K562 (cell line): ENCODE data around the gene CSMD2. TPM values are rescaled to one million over a fixed set of nuclear protein-coding genes. Genes with fewer than 3 reads are reported as not detected.

Source experiments
- ATAC-seq: fragments of 200-7000 bp; cut with Tn5 transposase; 3 replicates; pipeline ENCODE4 v1.9.1; 2020; ENCODE audit warnings: moderate library complexity
- BruUV-seq: library from RNA; stranded (reverse); fragments of 400-500 nt; replicated peaks from 2 replicates; lab custom pipeline; 2021; lab: Mats Ljungman, UMichigan
- CTCF ChIA-PET: fragments of 300-600 bp; formaldehyde crosslinking; extraction: SDS; loops from one replicate; lab custom pipeline; 2021; ENCODE audit warnings: low intra/inter-chr PET ratio; lab: Yijun Ruan, JAX
- POLR2A ChIA-PET: fragments of 300-600, 350-650 bp; sonication (Branson Sonifier 250); formaldehyde crosslinking; extraction: SDS; loops from one replicate; lab custom pipeline; 2021; ENCODE audit warnings: antibody characterized with exemption, inconsistent platforms; lab: Yijun Ruan, JAX
- DNase-seq, 4 experiments: peaks; one replicate each; pipeline versions ENCODE4 v3.0.0 to v3.0.0-alpha.2; 2011 to 2018; ENCODE audit warnings: low spot score in 3 of 4, mixed read lengths in 3 of 4; ENCODE audit errors: extremely low read depth in 1 of 4
- FAIRE-seq: peaks from 2 replicates; lab custom pipeline; 2011; peaks lifted over from hg19 to GRCh38; lab: Jason Lieb, UNC
- H2AFZ ChIP-seq: 2 replicates; pipeline ENCODE4 v1.6.0; 2011; ENCODE audit warnings: low read depth, low read length, control low read depth, inconsistent platforms
- H3K27ac ChIP-seq: fragments of 200-600 bp; 3 replicates; pipeline ENCODE4 v1.8.0; 2011; ENCODE audit warnings: low read depth, mild to moderate bottlenecking, control low read depth, inconsistent platforms, low read length, moderate library complexity, mixed read lengths; ENCODE audit errors: extremely low read depth
- H3K27me3 ChIP-seq, 2 experiments: fragments of 300-600 bp in 1 of 2; 2 replicates in 1 of 2; 3 replicates in 1 of 2; pipeline versions ENCODE4 v1.6.0 to v1.8.0; 2011; ENCODE audit warnings: inconsistent platforms in 2 of 2, low read length in 2 of 2, mild to moderate bottlenecking in 1 of 2, mixed read lengths in 1 of 2, moderate library complexity in 1 of 2; ENCODE audit not compliant: control insufficient read depth in 2 of 2, insufficient read depth in 2 of 2
- H3K36me3 ChIP-seq: fragments of 300-600 bp; 3 replicates; pipeline ENCODE4 v1.8.0; 2011; ENCODE audit warnings: mild to moderate bottlenecking, low read length, inconsistent platforms; ENCODE audit not compliant: control insufficient read depth, insufficient read depth
- H3K4me1 ChIP-seq, 2 experiments: fragments of 200-600 bp in 1 of 2; replicated peaks in 1 of 2; 2 replicates in 1 of 2; 3 replicates in 1 of 2; pipeline versions ENCODE4 v1.5.1 to v1.8.0; 2011; ENCODE audit warnings: inconsistent platforms in 2 of 2, low read length in 2 of 2, mild to moderate bottlenecking in 1 of 2, mixed read lengths in 1 of 2, moderate library complexity in 1 of 2; ENCODE audit not compliant: control insufficient read depth in 2 of 2, insufficient read depth in 2 of 2
- H3K4me2 ChIP-seq: 2 replicates; pipeline ENCODE4 v1.6.1; 2011; ENCODE audit warnings: low read length, control low read depth, inconsistent platforms, mixed read lengths; ENCODE audit not compliant: insufficient read depth
- H3K4me3 ChIP-seq: fragments of 200-600 bp; sonication (generic), shearing (Covaris generic); 2 replicates; pipeline ENCODE4 v1.5.1; 2016; ENCODE audit warnings: control low read depth, inconsistent platforms
- H3K79me2 ChIP-seq: fragments of 200-600 bp; 3 replicates; pipeline ENCODE4 v1.8.0; 2011; ENCODE audit warnings: low read length, inconsistent platforms; ENCODE audit not compliant: control insufficient read depth, insufficient read depth
- H3K9ac ChIP-seq, 2 experiments: 2 replicates each; pipeline versions ENCODE4 v1.6.0 to v1.6.1; 2011; ENCODE audit warnings: low read depth in 2 of 2, low read length in 2 of 2, control low read depth in 1 of 2, inconsistent platforms in 1 of 2, mild to moderate bottlenecking in 1 of 2, mixed read lengths in 1 of 2; ENCODE audit not compliant: insufficient read depth in 1 of 2
- H3K9me1 ChIP-seq: one replicate; pipeline ENCODE4 v1.6.0; 2011; ENCODE audit warnings: inconsistent platforms, mild to moderate bottlenecking, low read length, moderate library complexity; ENCODE audit not compliant: control insufficient read depth, insufficient read depth
- H3K9me3 ChIP-seq: replicated peaks from 2 replicates; pipeline ENCODE4 v1.5.1; 2011; ENCODE audit warnings: low read depth, low read length, inconsistent platforms; ENCODE audit not compliant: control insufficient read depth, insufficient read depth
- H4K20me1 ChIP-seq: replicated peaks from 2 replicates; pipeline ENCODE4 v1.6.1; 2011; ENCODE audit warnings: low read length, inconsistent platforms, mixed read lengths; ENCODE audit not compliant: control insufficient read depth, insufficient read depth
- CREB1 ChIP-seq, 2 experiments: sonication (generic) in 1 of 2; formaldehyde crosslinking in 1 of 2; IDR thresholded peaks; 2 replicates each; pipeline versions ENCODE4 v1.6.1 to v1.8.0; 2012 to 2022; ENCODE audit warnings: inconsistent platforms in 1 of 2, mild to moderate bottlenecking in 1 of 2, missing genetic modification reagents in 1 of 2, moderate library complexity in 1 of 2
- EWSR1 ChIP-seq: fragments of 450-650 bp; IDR thresholded peaks from 2 replicates; pipeline ENCODE4 v1.6.1; 2018; ENCODE audit warnings: borderline replicate concordance, mild to moderate bottlenecking, low read depth, moderate library complexity; ENCODE audit not compliant: partially characterized antibody
- HES1 ChIP-seq: fragments of 450-650 bp; IDR thresholded peaks from 2 replicates; pipeline ENCODE4 v1.6.1; 2016; ENCODE audit warnings: low read depth, mild to moderate bottlenecking, moderate library complexity
- ID3 ChIP-seq, 2 experiments: fragments of 250-450 bp in 1 of 2; fragments of 450-650 bp in 1 of 2; sonication (Bioruptor Pico) in 1 of 2; IDR thresholded peaks; 2 replicates each; pipeline versions ENCODE4 v1.6.1 to v1.8.0; 2016 to 2021; ENCODE audit warnings: mild to moderate bottlenecking in 2 of 2, moderate library complexity in 2 of 2, missing compliant biosample characterization in 1 of 2, missing genetic modification characterization in 1 of 2
- KLF1 ChIP-seq: fragments of 450-650 bp; IDR thresholded peaks from 2 replicates; pipeline ENCODE4 v1.6.1; 2016; ENCODE audit warnings: missing genetic modification characterization, missing compliant biosample characterization
- NELFE ChIP-seq: IDR thresholded peaks from 2 replicates; pipeline ENCODE4 v1.6.1; 2011; ENCODE audit warnings: mild to moderate bottlenecking; ENCODE audit not compliant: insufficient read depth, insufficient read length
- PHB2 ChIP-seq: fragments of 450-650 bp; IDR thresholded peaks from 2 replicates; pipeline ENCODE4 v1.6.1; 2017; ENCODE audit warnings: low read depth
- TAF9B ChIP-seq: fragments of 450-650 bp; IDR thresholded peaks from 2 replicates; pipeline ENCODE4 v1.6.1; 2018; ENCODE audit warnings: mild to moderate bottlenecking; ENCODE audit not compliant: partially characterized antibody
- TBL1XR1 ChIP-seq, 2 experiments: IDR thresholded peaks; 2 replicates each; pipeline ENCODE4 v1.6.1; 2012; ENCODE audit warnings: improper control_type of control experiment in 2 of 2, low read length in 2 of 2, mild to moderate bottlenecking in 1 of 2
- TCF7L2 ChIP-seq: fragments of 150-350 bp; IDR thresholded peaks from 2 replicates; pipeline ENCODE4 v1.6.1; 2016; ENCODE audit warnings: low read depth, mild to moderate bottlenecking, low read length, moderate library complexity
- TFAP4 ChIP-seq: sonication (generic); formaldehyde crosslinking; IDR thresholded peaks from 2 replicates; pipeline ENCODE4 v1.8.0; 2022; ENCODE audit warnings: missing genetic modification reagents, mild to moderate bottlenecking, moderate library complexity, borderline replicate concordance
- ZSCAN32 ChIP-seq: fragments of 450-650 bp; formaldehyde crosslinking; IDR thresholded peaks from 2 replicates; pipeline ENCODE4 v1.4.0; 2020; ENCODE audit warnings: mild to moderate bottlenecking, moderate library complexity
- WGBS: fragments of 100-300 bp; shearing (Covaris generic); methylation state at CpG from one replicate; pipeline ENCODE4 v1.1.6; 2016; ENCODE audit warnings: low coverage, mixed read lengths; ENCODE audit not compliant: insufficient coverage; ENCODE audit errors: missing lambda C conversion rate; 5-methylcytosine and 5-hydroxymethylcytosine counted together
- in situ Hi-C: fragments of 300-500 bp; cut with MboI; formaldehyde crosslinking; loops from 4 replicates; pipeline ENCODE4 v1.15.0; 2018; ENCODE audit warnings: inconsistent platforms, mixed read lengths
- intact Hi-C: fragments of 100-400 bp; cut with micrococcal nuclease; formaldehyde crosslinking; loops from 2 replicates; pipeline ENCODE4 v1.14.2; 2022
- polyA plus RNA-seq, 8 experiments: library from polyadenylated mRNA; depleted of rRNA in 4 of 8; stranded (reverse) in 5 of 8; unstranded in 3 of 8; fragments of >200 nt; fragmentation: Nextera tagmentation in 2 of 8; fragmentation: Illumina TruSeq in 1 of 8; extraction: Ambion mirVana in 2 of 8; extraction: Trizol in 1 of 8; gene quantifications; 2 replicates each; pipeline versions ENCODE4 v1.2.1 to v1.2.3, GENCODE V29; 2011 to 2014; ENCODE audit warnings: inconsistent platforms in 1 of 8, missing spikeins in 1 of 8
- total RNA-seq, 7 experiments: library from RNA; depleted of rRNA in 6 of 7; stranded (reverse); fragments of >200 nt in 6 of 7; fragmentation: Illumina TruSeq in 2 of 7; extraction: Trizol in 2 of 7; gene quantifications; 2 replicates each; pipeline versions ENCODE4 v1.2.1 to v1.2.3, GENCODE V29; 2011 to 2021; ENCODE audit warnings: low replicate concordance in 1 of 7

The CSMD2 gene
- total and polyA plus RNA-seq, 9 of the 15 experiments (the other 6 are each of a cell fraction or from before 2014, with no cell fraction given), result not detected

- DNase-seq (no peak), FAIRE-seq (no peak), ATAC-seq (no peak)
- no TSS peak for BruUV-seq
- ChIA-PET POLR2A (interaction anchor here (0.6 kb wide), 1 partner anchor 22 kb away, joined by 3 read pairs; no protein-coding TSS in a partner anchor), CTCF (no interaction called here)
- no peak overlapping the region; a peak in 1 of 4 replicates for H3K9ac ChIP-seq
- H4K20me1 ChIP-seq, result no peaks in the 10 kb centered on the region
- WGBS, result 0% methylated on average over 6 of the region's 6 CpGs
- H3K27me3 ChIP-seq, result peaks cover 0 to 10% of the 10 kb centered on the region in 2 experiments; a peak in 1 of 5 replicates
- H3K27ac ChIP-seq, result no peak overlapping the region
- no peak overlapping the region for H3K4me3 ChIP-seq
- no peaks in the 10 kb centered on the region for H3K9me3 ChIP-seq
- in situ Hi-C loops (no loop called here), intact Hi-C loops (no loop called here)
- no peaks in the 10 kb centered on the region for H3K79me2 ChIP-seq
- no peak overlapping the region for H3K4me2 ChIP-seq
- no peaks in the 10 kb centered on the region for H3K4me1 ChIP-seq
- H3K36me3 ChIP-seq, result no peaks in the 10 kb centered on the region
- H3K9me1 ChIP-seq, result no peaks in the 10 kb centered on the region
- H2AFZ ChIP-seq, result no peak overlapping the region
- no peak for TF ChIP-seq HES1
Measured at GRCh38 chr1:33711511-33711910, 453.5 kb downstream of the CSMD2 start.

- DNase-seq (no peak), ATAC-seq (no peak), FAIRE-seq (no peak)
- H3K4me2 ChIP-seq, result no peak overlapping the region
- H3K79me2 ChIP-seq, result no peaks in the 10 kb centered on the region
- intact Hi-C loops (no loop called here), in situ Hi-C loops (no loop called here)
- ChIA-PET POLR2A (no interaction called here), CTCF (no interaction called here)
- no peak overlapping the region for H3K4me3 ChIP-seq
- no peaks in the 10 kb centered on the region for H3K36me3 ChIP-seq
- WGBS, result 0% methylated on average over 2 of the region's 2 CpGs
- H3K27me3 ChIP-seq, result peaks cover 0 to 10% of the 10 kb centered on the region in 2 experiments; a peak in 1 of 5 replicates
- no TSS peak for BruUV-seq
- no peaks in the 10 kb centered on the region for H3K9me1 ChIP-seq
- H4K20me1 ChIP-seq, result no peaks in the 10 kb centered on the region
- no peak overlapping the region for H2AFZ ChIP-seq
- no peak overlapping the region for H3K27ac ChIP-seq
- no peaks in the 10 kb centered on the region for H3K9me3 ChIP-seq
- no peaks in the 10 kb centered on the region for H3K4me1 ChIP-seq
- no peak overlapping the region for H3K9ac ChIP-seq
- TF ChIP-seq EWSR1, result no peak
- no peak for TF ChIP-seq TBL1XR1 (IDR thresholded peaks at IDR 0.05; ENCODE audit: low read length in 2 of 2)
- TF ChIP-seq PHB2, result no peak
- TF ChIP-seq TCF7L2, result no peak
- no peak for TF ChIP-seq TAF9B
- TF ChIP-seq ID3 (CRISPR knock-in tag; IDR thresholded peaks at IDR 0.05), result no peak
- no peak for TF ChIP-seq ID3 (tag; IDR thresholded peaks at IDR 0.05)
- no peak for TF ChIP-seq TFAP4 (CRISPR knock-in tag)
- TF ChIP-seq CREB1 (IDR thresholded peaks at IDR 0.05), result no peak
- TF ChIP-seq CREB1 (CRISPR knock-in tag; IDR thresholded peaks at IDR 0.05), result no peak
- no peak for TF ChIP-seq KLF1 (tag)
- no peak for TF ChIP-seq NELFE
- TF ChIP-seq ZSCAN32 (CRISPR knock-in tag), result no peak
Measured at GRCh38 chr1:33710967-33711366, 454.1 kb downstream of the CSMD2 start.
